HG02981 (cell line): ENCODE measurements around the gene CFDP1.

Experiments
- ATAC-seq: cut with Tn5 transposase; IDR thresholded peaks from one replicate; pipeline ENCODE4 v1.9.1; 2021; ENCODE audit warnings: mild to moderate bottlenecking, moderate library complexity; ENCODE audit not compliant: unreplicated experiment

Gene CFDP1

DNA sequence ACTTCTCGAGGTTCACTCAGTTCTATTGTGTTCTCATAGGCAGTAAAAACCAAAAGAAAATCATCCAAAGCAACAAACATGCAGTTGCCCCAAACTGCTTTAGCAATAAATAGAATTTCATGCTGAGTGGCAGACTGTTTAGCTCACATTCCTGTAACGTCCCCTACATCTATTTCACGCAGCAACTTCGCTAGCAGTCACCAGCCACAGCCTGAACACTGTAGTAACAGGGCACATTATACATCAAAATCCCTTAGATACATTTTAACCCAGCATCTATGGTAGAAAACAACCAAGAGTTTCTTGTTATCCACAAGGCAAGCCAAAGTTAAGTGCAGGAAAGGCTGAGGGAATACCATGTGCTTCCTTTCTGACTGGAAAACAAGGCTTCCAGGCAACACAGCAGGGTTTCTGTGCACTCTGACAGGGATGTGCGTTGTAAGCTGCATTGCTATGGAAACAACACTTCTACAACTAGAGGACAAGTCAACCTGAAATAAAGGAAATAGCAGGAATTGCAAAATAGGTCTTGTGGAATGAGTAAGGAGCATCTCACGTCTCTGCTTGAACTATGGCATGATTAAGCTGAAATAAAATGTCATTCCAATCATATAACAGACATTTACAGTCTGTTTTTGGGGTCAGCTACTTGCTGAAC is 55.4 kb downstream of the CFDP1 start:
- ATAC-seq: no peak

DNA sequence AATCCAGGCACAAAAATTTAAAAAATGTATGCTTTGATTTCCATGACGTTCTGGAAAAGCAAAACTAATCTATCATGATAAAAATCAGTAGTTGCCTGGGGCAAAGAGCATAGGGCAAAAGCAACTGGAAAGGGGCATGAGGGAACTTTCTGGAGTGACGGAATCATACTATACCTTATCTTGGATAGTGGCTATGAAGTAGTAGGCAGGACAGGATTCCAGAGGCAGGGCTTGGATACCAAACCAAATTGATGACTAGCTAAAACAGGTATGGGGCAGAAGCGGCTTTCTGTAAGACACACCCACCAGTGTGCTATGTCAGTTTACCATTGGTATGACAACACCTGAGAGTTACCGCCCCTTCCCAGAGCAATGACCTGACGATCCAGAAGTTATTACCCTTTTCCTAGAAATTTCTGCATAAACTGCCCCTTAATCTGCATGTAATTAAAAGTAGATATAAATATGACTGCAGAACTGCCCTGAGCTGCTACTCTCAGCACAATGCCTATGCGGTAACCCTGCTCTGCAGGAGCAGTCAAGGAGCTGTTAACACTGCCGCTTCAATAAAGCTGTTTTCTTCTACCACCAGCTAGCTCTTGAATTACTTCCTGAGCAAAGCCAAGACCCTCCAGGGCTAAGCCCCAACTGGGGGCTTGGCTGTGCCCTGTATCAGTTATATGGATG is 56.7 kb downstream of the CFDP1 start:
- ATAC-seq: no peak

DNA sequence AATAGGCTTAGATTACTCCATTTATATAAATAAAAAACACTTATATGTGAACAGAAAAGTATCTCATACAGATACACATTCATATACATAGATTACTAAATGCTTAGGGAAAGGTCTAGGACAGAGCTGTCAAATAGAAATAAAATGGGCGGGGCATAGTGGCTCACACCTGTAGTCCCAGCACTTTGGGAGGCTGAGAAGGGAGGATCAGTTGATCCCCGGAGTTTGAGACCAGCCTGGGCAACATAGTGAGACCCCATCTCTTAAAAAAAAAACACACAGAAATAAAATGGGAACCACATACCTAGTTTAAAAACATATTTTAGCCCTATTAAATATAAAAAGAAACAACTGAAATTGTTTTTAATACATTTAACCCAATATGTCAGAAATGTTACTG is 58.9 kb downstream of the CFDP1 start:
- ATAC-seq: no peak

DNA sequence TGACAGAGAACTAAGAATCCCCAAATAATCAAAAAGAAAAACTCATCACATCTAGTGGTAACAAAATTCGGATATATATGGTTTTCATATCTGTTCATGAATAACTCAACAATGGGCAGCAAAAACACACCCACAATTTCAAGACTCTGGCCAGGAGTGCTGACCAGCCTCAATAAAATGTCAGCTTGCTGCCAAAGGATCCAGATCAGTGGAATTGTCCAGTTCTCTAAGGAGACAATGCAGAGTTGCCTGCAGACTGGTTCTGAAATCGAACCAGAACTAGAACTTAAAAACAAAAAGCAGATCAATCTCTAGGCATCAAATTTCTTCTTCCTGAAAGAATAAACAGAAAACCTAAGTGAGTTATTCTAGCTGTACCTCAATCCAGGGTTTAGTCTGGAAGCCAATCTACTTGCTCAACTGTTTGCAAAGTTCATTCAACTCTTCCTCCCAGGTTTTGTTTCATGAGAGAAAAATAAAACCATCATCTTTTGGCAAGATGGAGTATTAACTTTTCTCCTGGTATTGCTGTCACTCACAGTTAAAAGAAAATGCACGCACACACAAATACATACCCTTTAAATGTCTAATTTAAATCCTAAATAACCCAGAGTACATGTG is 61.0 kb downstream of the CFDP1 start:
- ATAC-seq: no peak

DNA sequence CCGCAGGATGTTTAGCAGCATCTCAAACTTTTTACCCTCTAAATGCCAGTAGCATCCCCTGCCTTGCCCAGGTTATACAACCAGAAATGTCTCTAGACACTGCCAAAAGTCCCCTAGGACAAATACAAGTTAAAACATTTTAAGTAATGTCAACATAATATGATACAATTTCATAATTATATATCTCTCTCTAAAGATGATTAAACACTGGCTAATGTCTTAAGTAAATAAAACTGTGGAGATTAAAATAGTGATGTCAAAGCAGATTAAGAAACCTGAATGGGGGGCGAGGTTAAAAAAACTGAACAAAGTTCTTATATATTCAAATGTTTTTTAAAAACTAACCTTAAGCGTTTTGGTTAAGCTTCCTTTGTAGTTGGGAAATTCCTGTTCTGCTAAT is 62.1 kb downstream of the CFDP1 start:
- no peak for ATAC-seq

DNA sequence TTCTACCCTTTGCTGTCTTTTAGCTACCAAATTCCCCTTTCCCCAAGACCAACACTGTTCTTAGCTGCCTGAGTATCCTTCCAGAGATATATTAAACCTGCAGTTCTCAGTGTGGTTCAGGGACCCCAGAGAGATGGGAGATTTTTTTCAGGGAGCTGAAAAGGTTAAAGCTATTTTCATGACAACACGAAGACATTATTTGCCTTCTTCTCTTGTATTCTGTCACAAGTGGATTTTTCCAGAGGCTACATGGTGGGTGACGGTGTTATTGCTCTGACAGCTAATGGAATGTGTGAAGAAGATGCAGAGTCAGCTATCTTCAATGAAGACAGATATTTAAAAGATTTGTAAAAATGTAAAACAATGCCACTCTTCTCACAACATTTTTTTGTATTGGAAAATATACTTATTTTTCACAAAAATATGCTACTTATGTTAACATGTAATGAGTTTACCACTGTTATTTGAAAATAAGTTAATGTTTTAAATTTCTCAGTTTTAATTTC is 69.0 kb downstream of the CFDP1 start:
- no peak for ATAC-seq

DNA sequence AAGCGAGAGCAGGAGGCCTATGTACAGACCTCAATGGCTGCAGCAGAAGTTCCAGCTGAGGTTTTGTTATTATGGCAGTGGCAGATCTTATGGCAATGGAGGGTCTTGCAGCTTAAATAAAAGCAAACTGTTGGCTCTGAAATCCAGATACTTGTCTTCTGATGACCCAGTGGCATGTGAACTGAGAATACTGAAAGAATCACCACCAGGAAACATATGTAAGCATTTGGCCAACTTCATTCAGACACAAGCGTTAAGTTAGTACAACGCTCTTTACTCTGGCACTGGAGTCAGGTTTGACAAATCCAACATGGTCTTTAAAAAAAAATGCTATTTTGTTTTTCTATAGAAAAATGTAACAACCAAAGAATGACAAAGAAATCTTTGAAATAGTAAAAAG is 70.5 kb downstream of the CFDP1 start:
- no peak for ATAC-seq

DNA sequence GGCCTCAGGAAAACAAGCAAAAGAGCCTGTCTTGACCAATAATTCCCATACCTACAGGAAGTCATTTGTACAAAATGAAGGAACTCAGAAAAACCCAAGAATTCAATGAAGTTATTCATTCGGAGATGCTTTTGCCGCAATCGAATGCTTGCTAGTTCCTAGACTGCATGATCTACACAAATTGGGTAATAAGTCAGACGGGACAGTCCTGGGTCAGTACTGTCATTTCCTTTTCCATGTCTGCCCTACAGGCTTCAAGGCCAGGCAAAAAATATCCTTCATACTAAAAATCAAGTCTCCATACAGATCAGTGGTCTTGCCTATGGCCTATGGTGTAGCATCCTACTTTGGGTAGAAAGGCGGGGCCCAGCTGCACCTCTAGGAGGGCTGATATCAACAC is 71.4 kb downstream of the CFDP1 start:
- no peak for ATAC-seq

DNA sequence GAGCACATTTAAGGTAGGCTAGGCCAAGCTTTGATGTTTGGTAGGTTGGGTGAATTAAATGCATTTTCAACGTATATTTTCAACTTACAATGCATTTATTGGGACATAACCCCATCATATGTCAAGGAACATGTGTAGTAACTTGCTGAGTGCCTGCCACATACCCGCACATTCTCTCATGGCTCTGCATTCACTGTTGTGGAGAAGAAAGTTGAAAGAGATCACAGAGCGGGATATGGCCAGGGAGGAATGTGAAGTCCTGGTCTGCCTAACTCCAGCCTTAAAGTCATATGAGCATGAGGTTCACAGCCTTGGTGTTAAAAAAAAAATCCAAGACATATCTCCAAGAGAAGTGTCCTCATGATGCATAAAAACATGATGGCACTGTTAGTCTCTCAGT is 79.1 kb downstream of the CFDP1 start:
- no peak for ATAC-seq

DNA sequence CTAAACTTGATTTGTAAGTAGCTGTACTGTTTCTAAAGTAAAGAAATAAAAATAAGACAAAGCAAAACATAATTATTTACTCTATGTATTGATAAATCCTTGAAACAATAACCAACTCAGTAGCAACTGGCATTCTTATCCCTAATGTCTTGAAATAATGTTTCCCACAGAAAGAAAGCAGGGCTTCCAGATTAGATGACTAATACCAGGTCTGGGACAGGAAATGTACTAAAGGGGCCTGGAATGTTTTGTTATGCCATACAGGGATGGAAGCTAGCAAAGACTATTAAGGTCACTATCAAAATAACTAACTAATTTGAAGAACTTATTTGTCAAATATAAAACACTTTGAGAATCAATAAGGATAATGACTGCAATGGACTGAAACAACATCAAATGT is 82.1 kb downstream of the CFDP1 start:
- ATAC-seq: no peak

DNA sequence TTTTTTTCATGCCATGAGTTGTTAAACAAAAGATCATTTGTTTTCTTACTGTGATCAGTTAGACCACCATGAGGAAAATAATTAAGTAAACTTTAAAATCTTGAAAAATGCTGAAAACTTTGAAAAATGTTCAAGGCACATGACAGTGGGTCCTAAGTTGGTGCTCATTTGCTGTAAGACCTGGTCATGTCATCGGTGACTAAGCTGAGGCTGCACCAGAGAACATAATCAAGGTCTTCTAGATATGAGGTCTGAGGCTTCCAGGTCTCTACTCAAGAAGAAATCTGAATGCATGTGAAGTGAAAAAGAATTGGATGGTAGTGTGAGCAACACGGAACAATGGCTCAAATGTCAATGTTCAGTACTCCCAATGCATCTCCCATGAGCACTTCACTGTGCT is 87.6 kb downstream of the CFDP1 start:
- no peak for ATAC-seq

DNA sequence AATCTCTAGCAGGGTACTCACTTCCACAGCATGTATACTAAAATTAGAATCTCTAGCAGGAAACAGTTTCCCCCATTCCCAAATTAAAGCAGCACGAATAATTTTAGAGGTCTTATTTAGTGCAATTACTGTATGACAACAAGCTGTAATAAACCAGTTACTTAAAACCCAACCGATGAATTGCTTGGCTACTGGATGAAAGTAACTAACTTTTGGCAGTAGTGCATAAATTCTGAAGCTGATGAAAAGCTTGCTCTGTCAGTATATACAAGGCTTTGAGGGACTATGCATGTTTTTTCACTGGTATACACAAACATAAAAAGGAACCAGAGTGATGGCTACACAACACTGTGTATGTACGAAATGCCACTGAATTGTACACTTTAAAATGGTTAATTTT is 89.4 kb downstream of the CFDP1 start:
- no peak for ATAC-seq

DNA sequence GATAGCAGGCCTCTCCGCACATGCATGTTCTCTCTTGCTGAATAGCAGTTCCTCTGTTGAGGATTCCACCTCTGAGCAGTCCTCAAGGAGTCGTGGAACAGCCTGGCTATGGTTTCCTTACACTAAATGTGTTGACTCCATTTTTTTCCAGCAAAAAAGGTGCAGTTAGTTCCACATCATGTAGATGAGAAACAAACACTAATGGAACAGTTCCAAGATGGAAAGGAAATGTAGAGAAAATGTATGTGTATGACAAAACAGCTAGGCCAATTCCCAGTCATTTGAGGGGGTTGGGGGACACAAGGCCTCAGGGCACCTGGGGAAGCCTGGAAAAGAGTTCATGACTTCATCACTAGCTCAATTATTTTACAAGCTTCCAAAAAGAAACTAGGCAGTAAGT is 90.0 kb downstream of the CFDP1 start:
- no peak for ATAC-seq

DNA sequence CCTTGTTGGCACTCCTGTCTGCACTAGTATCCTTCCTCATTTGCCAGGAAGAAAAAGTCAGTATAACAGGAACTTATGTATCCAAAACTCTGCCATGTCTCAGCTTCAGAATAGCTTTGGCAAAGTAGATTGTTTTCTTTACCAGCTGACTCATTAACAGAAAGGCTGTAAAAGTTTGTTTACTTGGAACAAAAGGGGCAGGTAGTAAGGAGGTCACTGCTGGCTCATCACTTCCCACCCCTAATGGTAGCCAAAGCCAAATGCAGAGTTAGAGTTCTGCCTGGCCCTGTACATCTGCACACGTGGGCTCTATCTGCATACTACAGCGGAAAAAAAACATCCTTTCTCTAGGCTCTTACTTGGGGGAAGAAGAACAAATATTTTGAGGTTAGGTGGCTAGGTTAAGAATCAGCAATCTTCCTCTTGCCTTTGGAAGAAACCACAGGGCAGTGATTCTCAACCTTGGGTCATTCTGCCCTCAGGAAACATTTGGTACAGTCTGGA is 90.9 kb downstream of the CFDP1 start:
- no peak for ATAC-seq

DNA sequence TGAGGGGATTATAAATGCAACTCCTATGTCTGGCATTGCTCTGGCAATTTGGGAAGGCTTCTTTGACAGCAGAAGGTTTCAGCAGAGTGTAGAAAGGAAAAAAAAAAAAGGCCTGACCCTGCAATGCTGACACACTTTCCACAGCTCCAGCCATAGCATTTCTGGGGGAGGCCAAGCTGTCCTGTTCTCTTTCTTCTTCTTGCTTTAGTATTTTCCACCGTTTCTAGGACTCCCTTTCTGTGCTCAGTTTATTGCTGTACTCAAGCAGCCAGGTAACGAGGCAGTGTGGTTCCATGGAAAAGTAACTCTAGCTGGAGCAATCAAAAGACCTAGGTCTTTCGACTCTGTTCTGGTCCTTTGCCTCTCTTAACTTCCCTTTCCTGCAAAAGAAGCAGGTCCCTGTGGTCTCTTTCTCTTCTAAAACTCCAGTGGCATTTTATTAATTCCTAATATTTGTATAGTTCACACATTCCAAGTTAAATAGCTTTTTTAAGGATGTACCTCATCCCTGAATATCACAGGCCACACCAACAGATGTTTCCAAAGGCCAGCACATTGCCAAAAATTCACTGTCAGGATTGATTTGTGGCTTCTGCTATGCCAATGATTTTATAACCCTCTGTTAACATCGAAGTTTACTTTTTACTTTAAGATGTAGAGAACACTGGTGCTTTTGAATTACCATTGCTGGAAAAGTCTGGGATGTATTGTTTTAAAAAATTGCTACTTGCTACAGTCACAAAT is 91.6 kb downstream of the CFDP1 start:
- no peak for ATAC-seq

DNA sequence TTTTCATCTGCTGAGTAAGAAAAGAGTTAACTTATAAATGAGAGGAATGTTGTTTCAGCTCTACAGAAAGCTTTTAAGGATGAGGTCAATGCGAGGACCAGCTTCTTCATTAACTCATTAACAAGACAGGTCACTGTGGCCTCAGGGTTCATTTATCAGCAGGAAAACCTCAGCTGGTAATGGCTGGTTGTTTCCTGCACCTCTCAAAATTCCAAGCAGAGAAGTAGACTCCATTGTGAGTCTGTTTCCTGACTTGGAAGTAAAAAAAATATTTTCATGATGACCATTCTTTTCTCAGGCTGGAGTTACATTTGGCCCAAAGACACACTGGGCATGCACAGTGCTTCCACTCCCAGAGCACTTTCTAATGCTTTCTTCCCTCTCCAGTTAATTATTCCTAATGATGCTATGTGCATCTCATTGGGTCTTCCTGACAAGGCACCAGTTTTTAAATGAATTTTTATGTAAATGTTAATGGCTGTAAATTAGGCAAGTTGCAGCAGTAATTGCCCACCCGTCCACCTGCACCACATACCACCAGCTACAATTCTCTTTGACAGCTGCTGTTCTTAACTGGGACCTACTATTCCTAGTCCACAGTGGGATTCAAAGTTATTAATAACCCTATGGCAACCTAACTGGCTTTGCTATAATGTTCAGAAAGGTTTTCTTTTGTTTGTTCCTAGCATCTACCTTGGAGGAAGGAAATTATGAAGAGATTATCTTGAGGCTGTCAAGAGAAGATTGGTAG is 92.4 kb downstream of the CFDP1 start:
- ATAC-seq: no peak

DNA sequence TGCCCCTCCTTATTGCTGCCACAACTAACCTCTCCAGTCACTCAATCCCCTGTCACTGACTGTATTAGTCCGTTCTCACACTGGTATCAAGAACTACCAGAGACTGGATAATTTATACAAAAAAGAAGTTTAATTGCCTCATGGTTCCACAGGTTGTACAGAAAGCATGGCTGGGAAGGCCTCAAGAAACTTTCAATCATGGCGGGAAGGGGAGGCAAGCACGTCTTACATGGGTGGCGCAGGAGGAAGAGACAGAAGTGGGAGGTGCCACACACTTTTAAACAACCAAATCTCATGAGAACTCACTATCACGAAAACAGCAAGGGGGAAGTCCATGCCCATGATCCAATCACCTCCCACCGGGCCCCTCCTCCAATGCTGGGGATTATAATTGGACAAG is 95.9 kb downstream of the CFDP1 start:
- no peak for ATAC-seq

DNA sequence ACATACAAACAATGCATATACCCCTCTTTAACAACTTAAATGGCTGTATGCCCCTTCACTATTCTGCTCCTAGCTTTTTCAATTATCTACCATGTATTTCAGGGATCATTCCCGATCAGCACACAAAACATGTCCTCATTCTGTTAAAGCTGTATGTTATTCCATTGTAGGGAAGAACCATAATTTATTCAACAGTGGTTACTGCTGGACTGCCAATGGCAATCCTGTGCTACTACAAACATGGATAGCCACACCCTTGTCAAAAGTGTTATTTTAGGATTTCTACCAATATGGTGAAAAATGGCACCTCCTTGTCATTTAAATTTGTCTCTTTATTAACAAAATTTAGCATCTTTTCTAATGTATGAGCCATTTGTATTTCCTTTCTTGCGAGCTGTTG is 96.8 kb downstream of the CFDP1 start:
- no peak for ATAC-seq

DNA sequence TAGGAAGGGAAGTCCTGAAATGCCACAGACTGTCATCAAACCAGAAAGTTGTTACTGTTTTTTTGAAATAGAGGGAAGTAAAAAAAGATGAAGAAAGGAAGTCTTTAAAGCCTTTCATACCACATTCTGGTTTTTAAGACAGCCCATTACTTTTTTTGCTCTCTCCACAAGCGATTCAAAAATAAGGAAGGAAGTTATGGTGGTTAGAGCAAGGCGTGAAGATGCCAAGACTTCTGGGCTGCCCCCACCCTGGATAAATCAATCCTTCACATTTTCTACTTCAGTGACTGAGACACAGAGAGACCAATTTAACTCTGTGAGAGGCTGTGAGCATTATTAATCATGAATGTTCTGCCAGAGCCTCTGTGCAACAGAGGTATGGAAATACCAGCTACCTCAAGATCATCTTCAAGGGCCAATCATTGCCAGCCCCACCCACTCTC is 99.6 kb downstream of the CFDP1 start:
- ATAC-seq: no peak

DNA sequence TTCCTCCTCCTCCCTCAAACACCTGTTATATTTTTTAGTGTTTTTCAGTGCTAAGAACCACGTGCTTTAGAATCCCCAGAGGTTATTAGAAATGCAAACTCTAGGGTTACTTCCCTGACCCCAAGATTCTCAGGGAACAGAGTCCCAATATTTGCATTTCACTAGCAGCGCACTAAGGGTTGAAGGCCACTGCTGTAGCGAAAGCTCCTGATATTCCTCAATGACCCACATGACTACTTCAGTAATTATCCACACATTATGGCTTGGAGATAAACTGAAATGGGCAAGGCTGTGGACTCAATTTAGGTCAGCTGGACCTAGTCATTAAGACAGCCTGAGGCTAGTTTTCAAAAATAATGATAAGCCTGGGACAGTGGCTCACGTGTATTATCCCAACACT is 103.4 kb downstream of the CFDP1 start:
- ATAC-seq: no peak

DNA sequence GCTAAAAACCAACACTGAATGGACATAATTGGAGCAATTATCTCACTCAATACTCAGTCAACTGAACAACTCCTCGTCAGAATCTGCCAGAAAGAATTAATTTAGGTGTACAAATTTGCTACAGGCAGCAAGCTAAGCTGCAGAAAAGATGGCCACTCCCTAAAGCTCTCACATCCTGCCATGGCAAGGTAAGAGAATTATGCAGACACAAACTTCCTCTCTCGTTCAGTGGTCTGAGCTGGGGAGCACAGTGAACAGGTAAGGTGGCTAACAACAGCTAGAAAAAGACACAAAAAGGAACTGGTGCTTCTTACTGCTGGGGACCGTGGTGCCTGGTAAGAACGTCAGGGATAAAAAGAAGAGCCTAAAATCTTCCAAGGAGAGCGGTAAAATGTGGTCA is 107.0 kb downstream of the CFDP1 start:
- no peak for ATAC-seq
